Glomerular endothelial cell (primary cell): ENCODE data around the gene METTL8. TPM values are rescaled to one million over a fixed set of nuclear protein-coding genes. Genes with fewer than 3 reads are reported as not detected.

Experiments used
- DNase-seq: peaks from one replicate; pipeline ENCODE4 v3.0.0-alpha.2; 2011; ENCODE audit warnings: low read depth, low spot score; ENCODE audit errors: extremely low read depth
- total RNA-seq: library from RNA; depleted of rRNA; stranded (reverse); fragments of >200 nt; gene quantifications from 2 replicates; pipeline ENCODE4 v1.2.3, GENCODE V29; 2015

The METTL8 gene
- total RNA-seq, 1 donor from 2014 or later: 17.2 TPM

DNA sequence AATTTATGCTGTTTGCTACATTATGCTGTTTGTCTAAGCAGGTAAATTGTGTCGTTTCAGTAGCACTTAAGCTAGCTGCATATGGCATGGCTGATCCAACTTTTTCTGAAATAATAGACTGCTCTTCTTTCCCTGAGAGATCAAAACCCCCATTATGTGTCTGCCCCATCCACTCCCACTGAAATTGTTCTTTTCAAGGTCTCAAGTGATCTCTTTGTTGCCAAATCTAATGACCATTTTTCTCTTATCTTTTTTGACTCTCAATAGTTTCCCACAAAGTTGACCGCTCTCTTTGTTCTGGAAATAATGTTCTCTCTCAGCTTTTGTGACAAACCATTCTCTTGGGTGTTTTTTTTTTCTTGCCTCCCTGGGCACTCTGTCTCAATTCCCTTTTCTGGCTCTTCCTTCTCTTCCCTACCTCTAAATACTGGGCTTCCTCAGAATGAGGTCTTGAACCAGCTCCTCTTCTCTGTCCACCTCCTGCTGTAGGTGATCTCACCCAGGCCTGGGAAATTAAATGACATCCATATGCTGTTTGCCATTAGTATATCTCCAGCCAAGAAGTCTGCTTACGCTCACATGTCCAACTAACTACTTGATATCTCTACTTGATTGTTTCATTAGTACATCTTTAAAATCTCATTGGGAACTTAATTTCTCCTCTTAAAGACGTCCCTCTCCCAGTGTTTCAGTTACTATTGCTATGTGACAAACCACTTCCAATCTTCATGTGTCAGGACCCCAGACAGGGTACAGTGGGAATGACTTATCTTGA is 165.7 kb downstream of the METTL8 start:
- no peak for DNase-seq

Other genes starting within 250 kb of the METTL8 start
- 8.6 and 15.3 TPM in 2 replicates for gene DCAF17, start 236 bp upstream of the METTL8 start, total RNA-seq
- 13.1 and 18.4 TPM in 2 replicates for gene CYBRD1, start 88.5 kb upstream of the METTL8 start, total RNA-seq